CD14-positive monocyte (primary cell): ENCODE data around the gene RAB27B. TPM values are rescaled to one million over a fixed set of nuclear protein-coding genes. Genes with fewer than 3 reads are reported as not detected.

Source experiments
- DNase-seq, 3 donors: peaks; one replicate each; pipeline ENCODE4 v3.0.0-alpha.2; 2011 to 2022
- H2AFZ ChIP-seq: 2 replicates; pipeline ENCODE4 v1.6.0; 2012; ENCODE audit warnings: mild to moderate bottlenecking, low read depth, low read length, inconsistent platforms; ENCODE audit not compliant: insufficient read depth, poor library complexity, severe bottlenecking
- H3K27ac ChIP-seq, 2 donors: 1 replicate in 1 of 2; 2 replicates in 1 of 2; pipeline ENCODE4 v1.5.1; 2012 to 2013; ENCODE audit warnings: low read length in 2 of 2, control low read depth in 1 of 2, inconsistent platforms in 1 of 2, low read depth in 1 of 2, mild to moderate bottlenecking in 1 of 2
- H3K27me3 ChIP-seq, 2 donors: one replicate each; pipeline versions ENCODE4 v1.6.0 to v1.6.1; 2011 to 2013; ENCODE audit warnings: low read length in 2 of 2; ENCODE audit not compliant: control insufficient read depth in 2 of 2, insufficient read depth in 2 of 2
- H3K36me3 ChIP-seq, 2 donors: replicated peaks in 1 of 2; 1 replicate in 1 of 2; 2 replicates in 1 of 2; pipeline versions ENCODE4 v1.5.1 to v1.6.1; 2012 to 2013; ENCODE audit warnings: low read length in 2 of 2, control low read depth in 1 of 2, inconsistent platforms in 1 of 2, mild to moderate bottlenecking in 1 of 2; ENCODE audit not compliant: insufficient read depth in 2 of 2, control insufficient read depth in 1 of 2
- H3K4me1 ChIP-seq, 2 donors: 1 replicate in 1 of 2; 2 replicates in 1 of 2; pipeline versions ENCODE4 v1.5.1 to v1.6.1; 2012 to 2013; ENCODE audit warnings: low read length in 2 of 2, control low read depth in 1 of 2, inconsistent platforms in 1 of 2, mild to moderate bottlenecking in 1 of 2, moderate library complexity in 1 of 2; ENCODE audit not compliant: insufficient read depth in 2 of 2, control insufficient read depth in 1 of 2
- H3K4me2 ChIP-seq: replicated peaks from 2 replicates; pipeline ENCODE3; 2012; ENCODE audit warnings: low read length, moderate library complexity, mild to moderate bottlenecking; ENCODE audit not compliant: poor library complexity, severe bottlenecking; ENCODE audit errors: extremely low read depth
- H3K4me3 ChIP-seq, 3 experiments: fragments of 200-600 bp in 1 of 3; sonication (generic) in 1 of 3; replicated peaks in 1 of 3; 1 replicate in 2 of 3; 2 replicates in 1 of 3; pipeline ENCODE4 v1.5.1; 2011 to 2013; ENCODE audit warnings: low read length in 3 of 3, mild to moderate bottlenecking in 3 of 3, control low read depth in 2 of 3, low read depth in 2 of 3, inconsistent platforms in 1 of 3, moderate library complexity in 1 of 3
- H3K79me2 ChIP-seq: 2 replicates; pipeline ENCODE4 v1.6.0; 2012; ENCODE audit warnings: mild to moderate bottlenecking, control low read depth, inconsistent platforms, low read length, moderate library complexity; ENCODE audit not compliant: insufficient read depth
- H3K9ac ChIP-seq: 2 replicates; pipeline ENCODE4 v1.6.0; 2017; ENCODE audit warnings: low read length, mild to moderate bottlenecking; ENCODE audit not compliant: insufficient read depth, poor library complexity, severe bottlenecking
- H3K9me3 ChIP-seq, 2 donors: replicated peaks in 1 of 2; 1 replicate in 1 of 2; 2 replicates in 1 of 2; pipeline versions ENCODE4 v1.5.1 to v1.6.1; 2012 to 2013; ENCODE audit warnings: low read length in 2 of 2, control low read depth in 1 of 2; ENCODE audit not compliant: control insufficient read depth in 1 of 2, insufficient read depth in 1 of 2
- H4K20me1 ChIP-seq: 2 replicates; pipeline ENCODE4 v1.6.0; 2012; ENCODE audit warnings: mild to moderate bottlenecking, low read length, control low read depth, moderate library complexity; ENCODE audit not compliant: insufficient read depth
- H3K27ac Mint-ChIP-seq, 7 donors: one replicate each; pipeline ENCODE4 v1.8.0; 2020; ENCODE audit warnings: mild to moderate bottlenecking in 7 of 7, mixed read lengths in 7 of 7, moderate library complexity in 6 of 7, inconsistent platforms in 2 of 7
- H3K27me3 Mint-ChIP-seq, 3 donors: one replicate each; pipeline ENCODE4 v1.8.0; 2021 to 2022; ENCODE audit warnings: low read depth in 3 of 3, mild to moderate bottlenecking in 3 of 3, mixed read lengths in 3 of 3, moderate library complexity in 3 of 3, inconsistent platforms in 1 of 3
- H3K36me3 Mint-ChIP-seq, 2 donors: one replicate each; pipeline ENCODE4 v1.8.0; 2020; ENCODE audit warnings: mixed read lengths in 2 of 2, inconsistent platforms in 1 of 2, mild to moderate bottlenecking in 1 of 2
- H3K4me1 Mint-ChIP-seq: one replicate; pipeline ENCODE4 v1.8.0; 2020; ENCODE audit warnings: mild to moderate bottlenecking, mixed read lengths
- H3K4me3 Mint-ChIP-seq, 2 donors: one replicate each; pipeline ENCODE4 v1.8.0; 2020; ENCODE audit warnings: mild to moderate bottlenecking in 2 of 2, mixed read lengths in 2 of 2, moderate library complexity in 1 of 2
- H3K9me3 Mint-ChIP-seq, 7 donors: one replicate each; pipeline ENCODE4 v1.8.0; 2020 to 2022; ENCODE audit warnings: mixed read lengths in 7 of 7, mild to moderate bottlenecking in 6 of 7, moderate library complexity in 6 of 7, inconsistent platforms in 2 of 7
- WGBS: methylation state at CpG from one replicate; pipeline ENCODE4 v1.1.5; 2013; ENCODE audit warnings: missing lambda C conversion rate; ENCODE audit not compliant: insufficient coverage; 5-methylcytosine and 5-hydroxymethylcytosine counted together
- intact Hi-C, 2 donors: fragments of 100-400 bp; cut with micrococcal nuclease; formaldehyde crosslinking; loops; one replicate each; pipeline versions ENCODE4 v1.15.0 to v1.15.1; 2023
- polyA plus RNA-seq, 3 donors: library from polyadenylated mRNA; depleted of rRNA in 1 of 3; unstranded in 2 of 3; stranded (reverse) in 1 of 3; fragments of 300-500 nt in 2 of 3; fragments of >200 nt in 1 of 3; fragmentation: Illumina TruSeq in 2 of 3; gene quantifications; 1 replicate in 2 of 3; 2 replicates in 1 of 3; pipeline ENCODE4 v1.2.3, GENCODE V29; 2012 to 2021
- TF ChIP-seq, protein P1 (sequence below): fragments of 200-600 bp; IDR thresholded peaks from one replicate; pipeline ENCODE4 v1.8.0; 2022; ENCODE audit warnings: antibody characterized with exemption, mild to moderate bottlenecking

Gene RAB27B
- polyA plus RNA-seq, 3 donors: 0.11 to 0.13 TPM; not detected in 1

GRCh38 chr18:54942569-54942968, 114.3 kb downstream of the RAB27B start:
- no peak overlapping the region for H3K4me2 ChIP-seq
- WGBS: no CpG with 5 or more reads among the region's 3 CpGs
- Mint-ChIP-seq H3K27ac (no peak overlapping the region), H3K4me3 (no peak overlapping the region), H3K27me3 (peaks cover 0 to 1% (median 0%) of the 10 kb centered on the region in 3 donors), H3K4me1 (peaks cover 10% of the 10 kb centered on the region), H3K9me3 (no peaks in the 10 kb centered on the region), H3K36me3 (no peaks in the 10 kb centered on the region)
- H3K27ac ChIP-seq: no peak overlapping the region
- H3K79me2 ChIP-seq: no peaks in the 10 kb centered on the region
- no peak overlapping the region for H3K9ac ChIP-seq
- no peak overlapping the region for H2AFZ ChIP-seq
- TF ChIP-seq, protein P1, sequence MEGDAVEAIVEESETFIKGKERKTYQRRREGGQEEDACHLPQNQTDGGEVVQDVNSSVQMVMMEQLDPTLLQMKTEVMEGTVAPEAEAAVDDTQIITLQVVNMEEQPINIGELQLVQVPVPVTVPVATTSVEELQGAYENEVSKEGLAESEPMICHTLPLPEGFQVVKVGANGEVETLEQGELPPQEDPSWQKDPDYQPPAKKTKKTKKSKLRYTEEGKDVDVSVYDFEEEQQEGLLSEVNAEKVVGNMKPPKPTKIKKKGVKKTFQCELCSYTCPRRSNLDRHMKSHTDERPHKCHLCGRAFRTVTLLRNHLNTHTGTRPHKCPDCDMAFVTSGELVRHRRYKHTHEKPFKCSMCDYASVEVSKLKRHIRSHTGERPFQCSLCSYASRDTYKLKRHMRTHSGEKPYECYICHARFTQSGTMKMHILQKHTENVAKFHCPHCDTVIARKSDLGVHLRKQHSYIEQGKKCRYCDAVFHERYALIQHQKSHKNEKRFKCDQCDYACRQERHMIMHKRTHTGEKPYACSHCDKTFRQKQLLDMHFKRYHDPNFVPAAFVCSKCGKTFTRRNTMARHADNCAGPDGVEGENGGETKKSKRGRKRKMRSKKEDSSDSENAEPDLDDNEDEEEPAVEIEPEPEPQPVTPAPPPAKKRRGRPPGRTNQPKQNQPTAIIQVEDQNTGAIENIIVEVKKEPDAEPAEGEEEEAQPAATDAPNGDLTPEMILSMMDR: no peak
- no peak overlapping the region for H3K4me3 ChIP-seq
- peaks cover 0 to 5% of the 10 kb centered on the region in 2 donors for H3K4me1 ChIP-seq
- intact Hi-C loops: no loop called here
- DNase-seq: no peak
- no peaks in the 10 kb centered on the region for H4K20me1 ChIP-seq
- no peaks in the 10 kb centered on the region for H3K36me3 ChIP-seq
- H3K9me3 ChIP-seq: no peaks in the 10 kb centered on the region
- no peaks in the 10 kb centered on the region for H3K27me3 ChIP-seq

Other genes starting within 250 kb of the RAB27B start
- not detected for gene DYNAP, start 237.2 kb upstream of the RAB27B start, polyA plus RNA-seq
- gene CCDC68, start 131.0 kb downstream of the RAB27B start, polyA plus RNA-seq: under 1 TPM in 2 of 3 donors, not detected in 1; 0.09 to 0.15 TPM